ENCODE data around the gene ASB4.

DNA sequence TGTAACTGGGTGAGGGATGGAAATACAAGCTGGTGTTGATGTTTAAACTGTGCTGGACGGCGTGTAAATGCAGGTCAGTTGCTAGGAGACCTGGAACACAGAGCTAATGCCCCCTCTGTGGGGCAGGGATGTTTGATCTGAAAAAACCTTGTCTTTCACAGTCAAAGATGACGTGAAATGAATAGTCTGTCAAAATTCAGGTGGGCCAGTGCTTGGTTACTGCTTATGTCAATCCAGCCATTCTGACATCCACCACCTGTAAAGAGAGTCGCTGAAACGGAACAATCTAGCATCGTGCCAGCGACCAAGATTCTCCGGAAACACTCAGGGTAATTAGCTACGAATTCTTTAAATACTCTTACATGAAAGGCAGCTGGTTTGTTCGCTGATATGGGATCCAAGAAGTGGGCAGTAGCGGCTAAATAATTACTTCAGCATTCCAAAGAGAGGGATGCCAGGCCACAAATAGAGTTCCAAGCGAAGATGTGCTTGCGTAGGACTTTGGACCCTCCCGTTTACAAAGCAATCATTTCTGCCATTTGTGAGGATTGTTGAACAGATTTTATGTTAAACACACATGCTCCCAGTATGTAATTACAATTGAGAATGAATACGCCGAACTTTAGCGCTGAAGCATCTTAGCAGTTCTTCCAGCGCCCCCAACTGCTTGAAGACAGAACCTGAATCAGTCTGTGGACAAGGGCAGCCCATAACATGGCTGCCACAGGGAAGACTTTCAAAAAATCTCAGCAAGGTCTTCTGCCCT lies 7.3 kb upstream of the ASB4 start:
- TF ChIP-seq CTCF (IDR thresholded peaks at IDR 0.05; ENCODE audit: insufficient read depth, low read length, poor library complexity, severe bottlenecking) (no peak), EZH2phosphoT487 (conservative IDR thresholded peaks at IDR 0.05; ENCODE audit: low read length) (no peak)
